GM21381 (cell line): ENCODE measurements around the gene CCDC88B.
"Not testable (repeated sequence)": the region's sequence is repeated elsewhere in the genome, so short reads cannot be mapped to it uniquely, and the experiment has no call there.

ENCODE experiments used
- ATAC-seq: cut with Tn5 transposase; IDR thresholded peaks from one replicate; pipeline ENCODE4 v1.9.1; 2021; ENCODE audit warnings: mild to moderate bottlenecking, moderate library complexity; ENCODE audit not compliant: unreplicated experiment

CCDC88B gene

DNA sequence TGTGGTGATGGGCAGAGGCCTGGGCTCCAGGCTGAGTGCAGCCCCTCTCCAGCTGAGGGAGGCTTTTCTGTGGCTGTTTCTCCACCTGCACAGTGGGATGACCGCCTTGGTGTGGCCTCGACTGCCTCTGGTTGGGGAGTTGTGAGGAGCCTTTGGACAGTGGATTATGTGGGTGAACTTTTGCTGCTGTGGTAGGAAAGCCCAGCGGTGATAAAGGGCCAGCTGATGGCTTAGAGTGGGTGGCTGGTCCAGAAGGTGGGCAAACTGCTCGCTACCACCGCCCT, 36.0 kb upstream of the CCDC88B start:
- no peak for ATAC-seq

DNA sequence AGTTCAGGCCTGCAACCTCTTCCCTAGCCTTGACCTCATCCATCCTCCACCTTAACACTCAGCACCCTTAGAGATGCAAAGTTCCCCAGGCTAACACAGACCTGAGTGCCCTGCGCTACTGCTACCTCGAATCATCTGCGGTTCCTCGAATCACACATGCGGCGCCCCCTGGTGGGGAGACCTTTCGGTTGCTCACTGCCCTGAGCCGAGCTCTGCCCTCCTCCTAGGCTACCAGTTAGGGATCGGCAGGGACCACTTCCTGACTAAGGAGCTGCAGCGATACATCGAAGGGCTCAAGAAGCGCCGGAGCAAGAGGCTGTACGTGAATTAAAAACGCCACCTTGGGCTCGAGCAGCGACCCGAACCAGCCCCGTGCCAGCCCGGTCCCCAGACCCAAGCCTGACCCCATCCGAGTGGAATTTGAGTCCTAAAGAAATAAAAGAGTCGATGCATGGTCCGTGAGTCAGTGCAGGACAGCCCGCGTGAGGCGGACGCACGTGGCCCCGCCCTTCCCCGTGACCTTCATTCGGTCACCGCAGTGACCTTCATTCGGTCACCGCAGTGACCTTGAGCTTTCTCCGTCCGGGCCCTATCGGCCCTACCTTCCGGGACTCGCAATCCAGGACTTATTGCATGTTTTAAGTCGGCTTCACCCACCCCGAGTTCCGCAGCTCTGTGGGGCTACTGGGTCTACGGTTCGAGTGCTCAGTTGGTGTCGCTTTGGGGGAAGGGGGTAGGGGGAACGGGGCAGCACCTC, 35.5 kb upstream of the CCDC88B start:
- peak; percentile 26 for ATAC-seq

GRCh38 chr11:64305075-64305690, 34.8 kb upstream of the CCDC88B start, which contains the start of gene ESRRA:
TSS of gene ESRRA (plus strand) at chr11:64305524. CDS start at chr11:64307180, 1,656 bp downstream.
- ATAC-seq: peak; percentile 67

- peak; percentile 34 for ATAC-seq
These were observed 34.1 kb upstream of the CCDC88B start for GRCh38 chr11:64305691-64306562.

DNA sequence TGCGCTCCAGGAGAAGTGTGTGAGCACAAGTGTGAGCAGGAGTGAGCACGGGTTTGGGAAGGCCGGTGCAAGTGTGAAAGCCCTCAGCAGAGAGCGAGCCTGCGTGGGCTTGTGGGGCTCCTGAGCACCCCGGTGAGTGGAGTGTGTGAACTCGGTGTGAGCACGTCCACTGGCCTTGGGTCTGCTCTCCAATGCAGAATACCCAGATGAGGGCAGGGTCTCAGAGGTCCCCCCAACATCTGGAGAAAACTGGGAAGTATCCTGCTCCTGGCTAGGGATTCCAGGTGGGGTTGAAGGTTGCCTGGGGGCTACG, 33.5 kb upstream of the CCDC88B start:
- ATAC-seq: no peak

DNA sequence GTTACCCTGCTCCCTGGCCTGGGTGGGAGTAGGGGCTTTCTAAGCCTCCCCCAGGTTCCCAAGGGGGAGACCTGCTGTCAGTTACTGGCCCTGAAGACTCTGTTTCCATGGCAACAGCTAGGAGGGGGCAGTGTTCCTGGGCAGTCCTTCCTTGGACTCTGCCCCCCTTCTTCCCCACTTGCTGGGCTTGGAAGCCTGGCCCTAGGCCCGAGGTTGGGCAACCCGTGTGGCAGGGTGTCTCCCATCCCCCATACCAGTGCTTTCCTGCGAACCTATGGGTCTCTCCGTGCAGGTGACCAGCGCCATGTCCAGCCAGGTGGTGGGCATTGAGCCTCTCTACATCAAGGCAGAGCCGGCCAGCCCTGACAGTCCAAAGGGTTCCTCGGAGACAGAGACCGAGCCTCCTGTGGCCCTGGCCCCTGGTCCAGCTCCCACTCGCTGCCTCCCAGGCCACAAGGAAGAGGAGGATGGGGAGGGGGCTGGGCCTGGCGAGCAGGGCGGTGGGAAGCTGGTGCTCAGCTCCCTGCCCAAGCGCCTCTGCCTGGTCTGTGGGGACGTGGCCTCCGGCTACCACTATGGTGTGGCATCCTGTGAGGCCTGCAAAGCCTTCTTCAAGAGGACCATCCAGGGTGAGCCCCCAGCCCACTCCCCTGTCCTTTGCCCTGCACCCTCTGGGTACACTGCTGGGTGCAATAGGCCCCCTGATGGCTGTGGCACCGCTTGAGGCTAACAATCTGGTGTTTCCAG, 33.0 kb upstream of the CCDC88B start:
- ATAC-seq: no peak

- ATAC-seq: not testable (repeated sequence)
These were observed 32.2 kb upstream of the CCDC88B start for GRCh38 chr11:64307795-64308194.

GRCh38 chr11:64312947-64313346, 27.1 kb upstream of the CCDC88B start:
- ATAC-seq: no peak

DNA sequence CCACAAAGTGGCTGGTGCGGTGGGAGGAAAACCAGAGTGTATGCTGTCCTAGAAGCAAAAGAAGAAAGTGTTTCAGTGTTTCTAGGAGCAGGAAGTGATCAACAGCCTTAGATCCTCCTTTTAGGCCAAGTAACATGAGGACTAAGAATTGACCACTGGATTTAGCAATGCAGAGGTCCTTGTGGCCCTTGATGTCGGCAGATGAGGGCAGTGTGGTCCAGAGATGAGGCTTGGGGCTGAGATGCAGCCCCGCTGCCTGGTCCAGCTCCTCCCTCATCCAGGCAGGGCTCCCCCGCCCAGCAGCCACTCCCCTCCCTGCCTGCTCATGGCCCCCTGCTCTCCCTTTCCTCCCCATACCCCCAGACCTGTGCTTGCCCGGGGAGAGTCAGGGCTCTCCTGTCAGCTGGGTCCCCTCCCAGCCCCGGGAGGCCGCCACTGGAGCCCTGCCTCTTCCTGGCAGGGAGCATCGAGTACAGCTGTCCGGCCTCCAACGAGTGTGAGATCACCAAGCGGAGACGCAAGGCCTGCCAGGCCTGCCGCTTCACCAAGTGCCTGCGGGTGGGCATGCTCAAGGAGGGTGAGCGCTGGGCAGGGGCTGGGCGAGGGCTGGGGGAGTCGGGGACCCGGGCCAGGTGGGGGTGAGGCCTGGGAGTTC, 26.4 kb upstream of the CCDC88B start:
- ATAC-seq: no peak

GRCh38 chr11:64314146-64314804, 25.7 kb upstream of the CCDC88B start:
- no peak for ATAC-seq

- no peak for ATAC-seq
These were observed 25.0 kb upstream of the CCDC88B start for GRCh38 chr11:64314805-64315561.

DNA sequence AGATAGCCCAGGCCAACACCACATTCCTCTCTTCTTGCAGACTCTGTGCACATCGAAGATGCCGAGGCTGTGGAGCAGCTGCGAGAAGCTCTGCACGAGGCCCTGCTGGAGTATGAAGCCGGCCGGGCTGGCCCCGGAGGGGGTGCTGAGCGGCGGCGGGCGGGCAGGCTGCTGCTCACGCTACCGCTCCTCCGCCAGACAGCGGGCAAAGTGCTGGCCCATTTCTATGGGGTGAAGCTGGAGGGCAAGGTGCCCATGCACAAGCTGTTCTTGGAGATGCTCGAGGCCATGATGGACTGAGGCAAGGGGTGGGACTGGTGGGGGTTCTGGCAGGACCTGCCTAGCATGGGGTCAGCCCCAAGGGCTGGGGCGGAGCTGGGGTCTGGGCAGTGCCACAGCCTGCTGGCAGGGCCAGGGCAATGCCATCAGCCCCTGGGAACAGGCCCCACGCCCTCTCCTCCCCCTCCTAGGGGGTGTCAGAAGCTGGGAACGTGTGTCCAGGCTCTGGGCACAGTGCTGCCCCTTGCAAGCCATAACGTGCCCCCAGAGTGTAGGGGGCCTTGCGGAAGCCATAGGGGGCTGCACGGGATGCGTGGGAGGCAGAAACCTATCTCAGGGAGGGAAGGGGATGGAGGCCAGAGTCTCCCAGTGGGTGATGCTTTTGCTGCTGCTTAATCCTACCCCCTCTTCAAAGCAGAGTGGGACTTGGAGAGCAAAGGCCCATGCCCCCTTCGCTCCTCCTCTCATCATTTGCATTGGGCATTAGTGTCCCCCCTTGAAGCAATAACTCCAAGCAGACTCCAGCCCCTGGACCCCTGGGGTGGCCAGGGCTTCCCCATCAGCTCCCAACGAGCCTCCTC, 24.1 kb upstream of the CCDC88B start:
- ATAC-seq: not testable (repeated sequence)

DNA sequence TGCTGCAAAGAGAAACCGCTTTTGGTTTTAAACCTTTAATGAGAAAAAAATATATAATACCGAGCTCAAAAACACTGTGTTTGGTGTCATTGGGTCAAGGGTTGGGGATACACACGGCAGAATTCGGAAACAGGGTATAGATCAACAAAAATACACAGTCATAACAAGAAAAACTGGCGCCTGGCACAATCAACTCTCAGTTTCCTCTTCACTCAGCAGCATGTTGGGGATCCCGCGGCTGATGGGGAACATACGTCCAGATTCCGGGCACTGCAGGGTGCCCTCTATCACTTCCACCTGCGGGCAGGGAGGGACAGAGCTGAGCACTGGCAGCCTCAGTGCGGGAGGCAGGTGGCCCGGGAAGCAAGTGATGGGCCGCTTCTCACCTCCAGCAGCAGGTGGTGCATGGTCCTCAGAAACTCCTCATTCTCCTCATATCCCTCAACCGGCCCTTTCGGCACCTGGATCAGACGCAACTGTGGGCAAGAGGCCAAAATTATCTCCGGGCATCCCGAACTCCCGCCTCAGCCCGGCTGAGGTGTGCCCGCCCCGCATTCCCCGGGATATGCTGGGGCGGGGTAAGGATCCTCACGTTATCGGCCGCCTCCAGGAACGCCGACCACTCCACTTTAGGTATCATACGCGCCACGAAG, 23.2 kb upstream of the CCDC88B start:
- ATAC-seq: peak; percentile 8

- peak; percentile 59 for ATAC-seq
These were observed 22.6 kb upstream of the CCDC88B start, which contains the start of gene TRMT112 for GRCh38 chr11:64317325-64317960. TSS of gene TRMT112 (minus strand) at chr11:64317559. CDS start at chr11:64317526, 33 bp downstream.

DNA sequence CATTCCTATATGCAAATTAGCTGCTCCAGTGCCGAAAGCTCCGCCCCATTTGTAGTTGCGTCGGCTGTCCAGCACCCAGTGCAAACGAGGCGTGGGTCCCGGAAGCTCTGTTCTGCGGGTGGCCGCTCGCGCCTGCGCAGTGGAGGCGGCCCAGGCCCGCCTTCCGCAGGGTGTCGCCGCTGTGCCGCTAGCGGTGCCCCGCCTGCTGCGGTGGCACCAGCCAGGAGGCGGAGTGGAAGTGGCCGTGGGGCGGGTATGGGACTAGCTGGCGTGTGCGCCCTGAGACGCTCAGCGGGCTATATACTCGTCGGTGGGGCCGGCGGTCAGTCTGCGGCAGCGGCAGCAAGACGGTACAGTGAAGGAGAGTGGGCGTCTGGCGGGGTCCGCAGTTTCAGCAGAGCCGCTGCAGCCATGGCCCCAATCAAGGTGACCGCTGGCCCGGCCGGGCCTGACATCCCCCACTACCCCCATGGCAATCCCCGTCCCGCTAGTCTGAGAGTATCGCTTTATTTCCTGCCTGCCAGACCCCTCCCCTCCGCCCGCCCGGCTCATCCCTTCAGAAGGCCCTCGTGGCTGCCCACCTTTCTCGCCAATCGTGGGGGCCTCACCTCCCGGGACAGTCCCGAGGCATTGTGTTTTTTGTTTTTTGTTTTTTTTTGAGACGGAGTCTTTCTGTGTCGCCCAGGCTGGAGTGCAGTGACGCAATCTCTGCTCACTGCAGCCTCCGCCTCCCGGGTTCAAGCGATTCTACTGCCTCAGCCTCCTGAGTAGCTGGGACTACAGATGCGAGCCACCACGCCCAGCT, 21.8 kb upstream of the CCDC88B start, which contains the start of gene PRDX5:
PRDX5 (plus strand) TSS at position 161 of the 805 bp plus-strand sequence; CDS start at position 256, 95 bp downstream.
- peak; percentile 76 for ATAC-seq
